ENCODE measurements around the gene PCBP3.
A peak's percentile ranks its signal among the peaks of the same experiment; 100 is the strongest.

Gene PCBP3

DNA sequence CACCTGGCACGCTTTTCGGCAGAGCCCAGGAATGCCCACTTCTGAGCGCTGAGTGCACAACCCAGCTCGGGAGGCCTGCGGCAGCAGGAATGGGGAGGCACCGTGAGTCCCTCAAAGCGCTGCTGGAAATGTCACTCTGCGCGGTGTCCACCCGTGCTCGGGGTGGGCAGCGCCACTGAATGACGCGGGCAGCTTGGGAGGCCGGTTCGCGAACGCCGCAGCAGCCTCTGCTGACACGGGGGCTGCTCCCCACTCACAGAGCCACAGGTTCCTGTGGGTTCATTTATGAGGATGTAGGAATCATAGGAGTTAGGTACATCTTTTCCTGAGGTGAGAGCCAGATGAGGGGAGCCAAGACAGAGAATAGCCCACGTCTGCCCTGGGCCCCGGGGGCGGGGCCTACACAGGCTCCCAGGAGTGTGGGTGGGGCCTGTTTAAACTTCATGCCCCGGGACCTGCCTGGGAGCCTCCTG is 191.3 kb downstream of the PCBP3 start:
- H3K4me3 ChIP-seq (ENCODE audit: control insufficient read depth, low read depth, low read length), result no peak overlapping the region
- TF ChIP-seq, protein P1, sequence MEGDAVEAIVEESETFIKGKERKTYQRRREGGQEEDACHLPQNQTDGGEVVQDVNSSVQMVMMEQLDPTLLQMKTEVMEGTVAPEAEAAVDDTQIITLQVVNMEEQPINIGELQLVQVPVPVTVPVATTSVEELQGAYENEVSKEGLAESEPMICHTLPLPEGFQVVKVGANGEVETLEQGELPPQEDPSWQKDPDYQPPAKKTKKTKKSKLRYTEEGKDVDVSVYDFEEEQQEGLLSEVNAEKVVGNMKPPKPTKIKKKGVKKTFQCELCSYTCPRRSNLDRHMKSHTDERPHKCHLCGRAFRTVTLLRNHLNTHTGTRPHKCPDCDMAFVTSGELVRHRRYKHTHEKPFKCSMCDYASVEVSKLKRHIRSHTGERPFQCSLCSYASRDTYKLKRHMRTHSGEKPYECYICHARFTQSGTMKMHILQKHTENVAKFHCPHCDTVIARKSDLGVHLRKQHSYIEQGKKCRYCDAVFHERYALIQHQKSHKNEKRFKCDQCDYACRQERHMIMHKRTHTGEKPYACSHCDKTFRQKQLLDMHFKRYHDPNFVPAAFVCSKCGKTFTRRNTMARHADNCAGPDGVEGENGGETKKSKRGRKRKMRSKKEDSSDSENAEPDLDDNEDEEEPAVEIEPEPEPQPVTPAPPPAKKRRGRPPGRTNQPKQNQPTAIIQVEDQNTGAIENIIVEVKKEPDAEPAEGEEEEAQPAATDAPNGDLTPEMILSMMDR (conservative IDR thresholded peaks at IDR 0.05; ENCODE audit: control insufficient read depth, insufficient read depth, low read depth, low read length), result no peak
- DNase-seq (ENCODE audit: low read depth), result no peak

DNA sequence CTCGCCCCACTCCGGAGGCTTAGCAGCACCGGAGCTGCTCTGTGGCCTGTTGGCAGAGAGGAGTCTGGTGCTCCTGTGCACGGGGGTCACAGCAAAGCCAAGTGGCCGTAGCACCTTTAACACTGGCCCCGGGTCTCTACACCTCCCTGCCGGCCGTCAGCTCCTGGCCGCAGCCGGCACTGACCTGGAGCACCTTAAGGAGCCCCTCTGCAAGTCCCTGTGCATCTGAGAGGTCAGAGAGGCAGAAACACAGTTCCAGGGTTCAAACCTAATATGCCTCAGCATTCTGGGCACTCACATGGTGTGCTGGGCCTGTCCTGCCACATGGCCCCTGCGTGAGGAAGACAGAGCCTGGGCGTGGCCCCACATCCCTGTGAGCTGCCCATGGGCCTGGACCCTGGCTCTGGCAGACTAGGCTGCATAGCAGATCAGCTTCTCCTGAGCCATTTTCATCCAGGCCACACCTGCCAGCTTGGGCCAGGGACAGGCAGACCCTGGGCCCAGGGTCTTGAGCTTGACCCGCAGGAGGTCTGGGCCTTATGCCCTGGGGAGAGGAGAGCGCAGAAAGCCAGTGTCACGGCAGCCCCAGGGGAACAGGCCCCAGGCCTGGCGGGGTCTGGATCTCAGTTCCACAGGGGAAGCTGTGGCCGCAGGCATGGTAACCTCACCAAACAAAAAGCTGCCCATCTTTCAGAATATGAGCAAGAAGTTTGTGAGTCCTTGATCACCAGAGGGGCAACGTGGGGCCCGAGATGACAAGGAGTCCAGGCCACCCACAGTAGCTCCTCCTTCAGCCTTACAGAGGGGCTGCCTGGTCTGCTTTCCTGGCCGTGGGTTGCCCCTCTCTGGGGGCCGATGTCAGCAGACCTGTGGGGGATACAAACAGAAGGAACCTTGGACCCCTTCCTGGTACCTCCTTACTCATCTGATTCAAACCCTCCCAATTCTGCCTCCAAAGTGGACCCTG is 192.1 kb downstream of the PCBP3 start:
- TF ChIP-seq, protein P1 (conservative IDR thresholded peaks at IDR 0.05; ENCODE audit: control insufficient read depth, insufficient read depth, low read depth, low read length), result no peak
- DNase-seq (ENCODE audit: low read depth), result no peak
- H3K4me3 ChIP-seq (ENCODE audit: control insufficient read depth, low read depth, low read length), result no peak overlapping the region

DNA sequence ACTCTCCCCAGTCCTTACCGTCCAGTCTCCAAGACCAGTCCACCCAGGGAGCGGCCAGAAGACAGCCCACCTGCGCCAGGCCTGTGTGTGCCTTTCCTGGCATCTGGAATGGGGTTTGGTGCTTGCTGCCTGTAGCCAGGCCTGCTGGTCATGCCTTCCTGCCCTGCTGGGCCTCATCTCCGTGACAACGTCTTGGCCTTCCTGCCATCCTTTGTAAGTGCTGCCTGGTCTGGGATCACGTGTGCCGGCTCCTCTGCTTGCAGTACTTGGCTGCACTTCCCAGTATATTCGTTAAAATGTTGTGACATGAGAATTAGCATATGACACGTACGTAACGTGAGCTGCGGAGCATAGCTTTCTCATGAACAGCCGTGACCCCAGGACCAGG is 192.7 kb downstream of the PCBP3 start:
- no peak for DNase-seq (ENCODE audit: low read depth)
- TF ChIP-seq, protein P1 (conservative IDR thresholded peaks at IDR 0.05; ENCODE audit: control insufficient read depth, insufficient read depth, low read depth, low read length), result no peak
- no peak overlapping the region for H3K4me3 ChIP-seq (ENCODE audit: control insufficient read depth, low read depth, low read length)

DNA sequence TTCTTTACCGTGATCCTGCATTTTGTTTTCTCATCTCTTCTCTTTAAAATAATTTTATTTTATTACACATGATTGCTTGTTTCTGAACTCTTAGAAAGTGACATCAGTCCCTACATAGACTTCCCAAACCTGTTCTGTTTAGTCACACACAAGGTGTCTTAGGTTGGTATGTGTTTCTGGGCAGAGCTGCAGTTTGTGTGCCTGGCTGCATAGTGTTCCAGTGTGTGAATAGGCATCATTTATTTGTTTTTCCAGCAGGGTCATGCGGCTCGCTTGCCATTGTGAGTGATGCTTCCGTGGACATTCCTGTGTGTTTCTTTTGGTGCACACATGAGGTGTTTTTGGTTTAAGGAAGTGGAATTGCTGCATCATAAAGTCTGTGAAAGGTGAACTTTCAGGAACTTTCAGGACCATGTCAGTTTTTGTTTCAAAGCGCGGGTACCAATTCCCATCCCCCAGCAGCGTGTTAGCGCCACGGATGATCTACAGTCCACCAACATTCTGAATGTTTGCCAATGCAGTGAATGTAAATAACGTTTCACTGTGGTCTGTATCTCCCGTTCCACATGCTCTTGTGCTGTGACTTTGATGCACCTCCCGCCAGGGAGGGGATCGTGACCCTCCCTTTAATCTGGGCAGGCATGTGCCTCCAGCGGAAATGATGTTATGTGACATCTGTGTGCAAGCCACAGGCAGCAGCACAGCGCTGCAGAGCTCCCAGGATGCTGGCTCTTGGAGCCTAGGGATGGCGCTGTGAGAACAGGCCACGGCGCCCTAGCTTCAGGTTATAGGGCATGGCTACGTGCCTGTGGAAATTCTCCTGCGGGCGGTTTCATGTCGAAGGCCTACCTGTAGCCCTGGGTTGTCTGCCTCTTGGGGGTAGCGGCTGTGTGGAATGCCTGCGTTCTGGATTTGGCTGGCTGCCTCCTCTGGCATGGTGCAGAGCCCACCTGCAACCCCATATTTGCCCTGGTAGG is 193.5 kb downstream of the PCBP3 start:
- TF ChIP-seq, protein P1 (conservative IDR thresholded peaks at IDR 0.05; ENCODE audit: control insufficient read depth, insufficient read depth, low read depth, low read length), result no peak
- H3K4me3 ChIP-seq (ENCODE audit: control insufficient read depth, low read depth, low read length), result no peak overlapping the region
- DNase-seq (ENCODE audit: low read depth), result no peak

DNA sequence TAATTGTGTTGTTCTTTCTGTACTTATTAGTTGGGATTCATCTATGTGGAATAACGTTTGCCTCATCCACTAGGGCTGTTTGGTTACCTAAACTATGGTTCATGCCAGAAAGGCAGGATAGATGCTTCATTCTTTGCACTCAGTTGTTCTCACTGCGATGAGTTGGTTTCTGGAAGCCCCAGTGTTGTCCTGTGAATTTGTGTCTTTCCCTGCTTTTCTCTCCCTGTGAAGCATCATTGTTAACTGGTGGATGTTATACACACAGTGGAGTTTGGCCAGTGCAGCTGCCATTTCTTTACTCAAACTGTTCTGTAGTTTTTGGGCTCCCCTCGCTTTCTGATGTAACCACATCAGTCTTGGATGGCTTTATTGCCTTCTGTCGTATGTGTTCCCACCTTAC is 194.4 kb downstream of the PCBP3 start:
- no peak for DNase-seq (ENCODE audit: low read depth)
- H3K4me3 ChIP-seq (ENCODE audit: control insufficient read depth, low read depth, low read length), result no peak overlapping the region
- TF ChIP-seq, protein P1 (conservative IDR thresholded peaks at IDR 0.05; ENCODE audit: control insufficient read depth, insufficient read depth, low read depth, low read length), result no peak

DNA sequence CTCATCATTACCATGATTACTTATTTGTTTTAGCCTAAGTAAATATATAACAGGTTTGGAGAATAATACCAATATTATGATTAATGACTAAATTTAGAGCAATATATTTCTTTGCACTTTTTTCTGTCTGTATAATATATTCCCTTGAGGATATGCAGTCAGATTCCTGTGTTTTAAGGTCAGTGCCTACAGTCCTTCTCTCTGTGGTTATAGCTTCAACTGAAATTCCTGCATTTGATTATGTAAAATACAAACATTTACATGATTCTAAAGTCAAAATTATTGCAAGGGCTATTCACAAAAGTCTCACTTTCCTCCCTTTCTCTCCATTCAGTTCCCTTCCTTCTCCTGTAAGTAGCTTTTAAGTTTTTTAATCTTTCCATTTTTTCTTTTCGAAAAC is 195.1 kb downstream of the PCBP3 start:
- TF ChIP-seq, protein P1 (conservative IDR thresholded peaks at IDR 0.05; ENCODE audit: control insufficient read depth, insufficient read depth, low read depth, low read length), result no peak
- DNase-seq (ENCODE audit: low read depth), result peak; percentile 24
- H3K4me3 ChIP-seq (ENCODE audit: control insufficient read depth, low read depth, low read length), result no peak overlapping the region
